GM12878 (cell line): ENCODE results near the gene FAM161A. TPM values are rescaled to one million over a fixed set of nuclear protein-coding genes. Genes with fewer than 3 reads are reported as not detected.
A peak's percentile ranks its signal among the peaks of the same experiment; 100 is the strongest.

ENCODE experiments used
- ATAC-seq: fragments of 200-7000 bp; cut with Tn5 transposase; 3 replicates; pipeline ENCODE4 v1.9.1; 2020; ENCODE audit warnings: mild to moderate bottlenecking, moderate library complexity
- BruUV-seq: library from RNA; stranded (reverse); fragments of 400-500 nt; replicated peaks from 2 replicates; lab custom pipeline; 2021; lab: Mats Ljungman, UMichigan
- CTCF ChIA-PET: fragments of 300-600 bp; sonication (Branson Sonifier 250); formaldehyde crosslinking; extraction: SDS; loops from one replicate; lab custom pipeline; 2021; ENCODE audit warnings: inconsistent platforms; lab: Yijun Ruan, JAX
- POLR2A ChIA-PET: fragments of 350-600 bp; formaldehyde crosslinking; extraction: SDS; loops from one replicate; lab custom pipeline; 2021; ENCODE audit warnings: inconsistent platforms; lab: Charles Lee
- RAD21 ChIA-PET: fragments of 300-600 bp; sonication (Branson Sonifier 250); formaldehyde crosslinking; loops from one replicate; lab custom pipeline; 2023; ENCODE audit warnings: antibody characterized with exemption; ENCODE audit not compliant: unreplicated experiment; lab: Charles Lee
- SMC1A ChIA-PET: fragments of 300-600 bp; sonication (Branson Sonifier 250); formaldehyde crosslinking; loops from one replicate; lab custom pipeline; 2023; ENCODE audit not compliant: unreplicated experiment, uncharacterized antibody; lab: Charles Lee
- DNase-seq: peaks from one replicate; pipeline ENCODE4 v3.0.0-alpha.2; 2011; ENCODE audit warnings: low read depth, low spot score
- FAIRE-seq: peaks from 3 replicates; lab custom pipeline; 2011; peaks lifted over from hg19 to GRCh38; lab: Jason Lieb, UNC
- H2AFZ ChIP-seq: 2 replicates; pipeline ENCODE4 v1.6.0; 2011; ENCODE audit warnings: low read depth, low read length, control low read depth; ENCODE audit not compliant: control insufficient read depth
- H3K27ac ChIP-seq: 2 replicates; pipeline ENCODE4 v1.5.1; 2011; ENCODE audit warnings: control low read depth; ENCODE audit not compliant: control insufficient read depth, insufficient read depth
- H3K27me3 ChIP-seq, 2 experiments: replicated peaks in 1 of 2; 2 replicates each; pipeline versions ENCODE4 v1.6.0 to v1.6.1; 2011; ENCODE audit warnings: low read length in 1 of 2; ENCODE audit not compliant: control insufficient read depth in 2 of 2, insufficient read depth in 2 of 2
- H3K36me3 ChIP-seq, 2 experiments: 2 replicates each; pipeline ENCODE4 v1.5.1; 2011; ENCODE audit warnings: low read length in 1 of 2; ENCODE audit not compliant: control insufficient read depth in 2 of 2, insufficient read depth in 2 of 2
- H3K4me1 ChIP-seq: 2 replicates; pipeline ENCODE4 v1.6.1; 2011; ENCODE audit warnings: mild to moderate bottlenecking, low read length, moderate library complexity, mixed read lengths; ENCODE audit not compliant: control insufficient read depth, insufficient read depth
- H3K4me2 ChIP-seq: 2 replicates; pipeline ENCODE4 v1.6.0; 2011; ENCODE audit warnings: control low read depth; ENCODE audit not compliant: control insufficient read depth, insufficient read depth
- H3K4me3 ChIP-seq: fragments of 200-600 bp; sonication (generic); 2 replicates; pipeline ENCODE4 v1.5.1; 2016
- H3K79me2 ChIP-seq: 2 replicates; pipeline ENCODE4 v1.6.0; 2011; ENCODE audit warnings: low read length; ENCODE audit not compliant: control insufficient read depth, insufficient read depth
- H3K9ac ChIP-seq: 2 replicates; pipeline ENCODE4 v1.8.0; 2011; ENCODE audit warnings: low read length, control low read depth, mixed read lengths; ENCODE audit not compliant: control insufficient read depth, insufficient read depth
- H3K9me3 ChIP-seq: replicated peaks from 3 replicates; pipeline ENCODE4 v1.5.1; 2011; ENCODE audit warnings: mild to moderate bottlenecking, low read length; ENCODE audit not compliant: control insufficient read depth, insufficient read depth
- H4K20me1 ChIP-seq: 2 replicates; pipeline ENCODE4 v1.6.0; 2011; ENCODE audit not compliant: control insufficient read depth, insufficient read depth
- EGR1 ChIP-seq, 2 experiments: IDR thresholded peaks; 1 replicate in 1 of 2; 2 replicates in 1 of 2; pipeline ENCODE4 v1.6.1; 2011 to 2012; ENCODE audit warnings: low read depth in 2 of 2, low read length in 2 of 2, borderline replicate concordance in 1 of 2, mild to moderate bottlenecking in 1 of 2, moderate library complexity in 1 of 2
- IKZF2 ChIP-seq, 2 experiments: fragments of 450-650 bp; IDR thresholded peaks; 2 replicates each; pipeline ENCODE4 v1.6.1; 2017; ENCODE audit warnings: mild to moderate bottlenecking in 2 of 2, moderate library complexity in 2 of 2
- IRF4 ChIP-seq: IDR thresholded peaks from 2 replicates; pipeline ENCODE4 v1.6.1; 2011; ENCODE audit warnings: low read depth, low read length
- POLR2AphosphoS5 ChIP-seq: IDR thresholded peaks from 2 replicates; pipeline ENCODE4 v1.6.1; 2011; ENCODE audit warnings: mild to moderate bottlenecking, low read length, inconsistent platforms
- RAD21 ChIP-seq: IDR thresholded peaks from 2 replicates; pipeline ENCODE4 v1.6.1; 2011; ENCODE audit warnings: mild to moderate bottlenecking, low read depth, low read length, moderate library complexity; ENCODE audit not compliant: insufficient read depth
- SMC3 ChIP-seq: IDR thresholded peaks from 2 replicates; pipeline ENCODE4 v1.6.1; 2011; ENCODE audit warnings: low read length, improper control_type of control experiment, borderline replicate concordance
- TCF12 ChIP-seq: IDR thresholded peaks from 2 replicates; pipeline ENCODE4 v1.6.1; 2011; ENCODE audit warnings: low read depth, mild to moderate bottlenecking, low read length
- YY1 ChIP-seq: IDR thresholded peaks from 2 replicates; pipeline ENCODE4 v1.6.1; 2011; ENCODE audit warnings: low read depth, mild to moderate bottlenecking, low read length
- ZNF384 ChIP-seq: IDR thresholded peaks from 2 replicates; pipeline ENCODE4 v1.6.1; 2012; ENCODE audit warnings: low read depth, mild to moderate bottlenecking, low read length, improper control_type of control experiment, borderline replicate concordance
- WGBS: methylation state at CpG from one replicate; pipeline ENCODE4 v1.1.6; 2016; ENCODE audit warnings: low lambda C conversion rate; ENCODE audit not compliant: insufficient replicate concordance, insufficient coverage; ENCODE audit errors: missing lambda C conversion rate; 5-methylcytosine and 5-hydroxymethylcytosine counted together
- in situ Hi-C: fragments of 300-500 bp; cut with MboI; formaldehyde crosslinking; loops from 9 replicates; pipeline ENCODE4 v1.14.3; 2018; ENCODE audit warnings: mixed read lengths
- intact Hi-C: fragments of 100-400 bp; cut with micrococcal nuclease; formaldehyde crosslinking; loops from one replicate; pipeline ENCODE4 v1.14.2; 2022; ENCODE audit not compliant: unreplicated experiment
- polyA plus RNA-seq, 11 experiments: library from polyadenylated mRNA; depleted of rRNA in 4 of 11; unstranded in 6 of 11; stranded (reverse) in 5 of 11; fragments of >200 nt; fragmentation: Nextera tagmentation in 4 of 11; fragmentation: Illumina TruSeq in 1 of 11; extraction: Ambion mirVana in 4 of 11; extraction: Trizol in 1 of 11; gene quantifications; 1 replicate in 1 of 11; 2 replicates in 10 of 11; pipeline versions ENCODE4 v1.2.1 to v1.2.3, GENCODE V29; 2011 to 2016; ENCODE audit warnings: inconsistent platforms in 2 of 11, missing spikeins in 2 of 11, low read depth in 1 of 11
- total RNA-seq, 4 experiments: library from RNA; depleted of rRNA in 3 of 4; stranded (reverse); fragments of >200 nt in 3 of 4; fragmentation: Illumina TruSeq in 1 of 4; extraction: Trizol in 1 of 4; gene quantifications; 2 replicates each; pipeline versions ENCODE4 v1.2.1 to v1.2.3, GENCODE V29; 2013 to 2021
- TF ChIP-seq, protein P1 (sequence below), 3 experiments: IDR thresholded peaks in 2 of 3; conservative IDR thresholded peaks in 1 of 3; 2 replicates each; pipeline ENCODE4 v1.5.1; 2011; ENCODE audit warnings: low read depth in 3 of 3, low read length in 3 of 3, mild to moderate bottlenecking in 3 of 3, control low read depth in 2 of 3, moderate library complexity in 2 of 3, inconsistent platforms in 1 of 3, mixed read lengths in 1 of 3; ENCODE audit not compliant: control insufficient read depth in 2 of 3, insufficient read depth in 1 of 3; ENCODE audit errors: extremely low read depth in 1 of 3

The FAM161A gene
- total and polyA plus RNA-seq, 10 of the 15 experiments (the other 5 are each of a cell fraction or from before 2014, with no cell fraction given) = 2.2 to 12.2 (median 8.9) TPM

DNA sequence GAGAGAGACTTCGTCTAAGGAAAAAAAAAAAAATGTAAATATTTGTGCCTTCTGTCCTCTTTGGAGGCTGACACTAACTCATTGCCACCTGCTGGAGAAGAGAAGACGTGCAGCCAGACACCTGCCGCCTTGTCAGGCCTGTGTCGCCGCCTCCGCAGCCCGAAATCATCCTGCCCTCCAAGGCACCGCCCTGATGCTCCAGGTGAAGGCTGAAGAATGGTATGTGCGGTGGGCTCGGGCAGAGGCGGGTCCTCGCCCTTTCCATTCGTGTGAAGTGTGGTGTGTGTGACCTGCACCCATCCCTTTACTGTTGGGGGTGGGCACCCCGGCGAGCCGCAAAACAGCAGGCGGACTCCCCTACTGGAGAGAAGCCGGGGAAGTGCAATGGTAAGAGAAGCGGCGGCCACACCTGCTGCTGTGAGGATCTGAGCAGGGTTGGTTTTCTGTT is 60.4 kb downstream of the FAM161A start:
- ChIA-PET POLR2A (interaction anchor here (0.7 kb wide), 1 partner anchor 255 kb away, joined by 4 read pairs; no protein-coding TSS in a partner anchor), RAD21 (interaction anchor here (0.7 to 1.2 kb wide), 2 partner anchors 14 to 46 kb away, joined by 3 to 4 read pairs; no protein-coding TSS in a partner anchor), CTCF (interaction anchor here (0.7 to 2.3 kb wide), 7 partner anchors 10 to 208 kb away, joined by 3 to 7 read pairs (median 5); no protein-coding TSS in a partner anchor), SMC1A (interaction anchor here (0.6 to 1.2 kb wide), 2 partner anchors 18 to 1119 kb away, joined by 3 to 6 read pairs; no protein-coding TSS in a partner anchor)
- Histone ChIP-seq H2AFZ (peak overlapping the region; percentile 76), H4K20me1 (no peaks in the 10 kb centered on the region), H3K9ac (no peak overlapping the region), H3K4me3 (no peak overlapping the region), H3K4me2 (peak overlapping the region; percentile 71), H3K9me3 (no peaks in the 10 kb centered on the region), H3K27me3 (no peaks in the 10 kb centered on the region), H3K36me3 (no peaks in the 10 kb centered on the region), H3K27ac (no peak overlapping the region), H3K79me2 (no peaks in the 10 kb centered on the region), H3K4me1 (peaks cover 4% of the 10 kb centered on the region; the same call in 1 of the 2 replicates)
- DNase-seq (no peak), FAIRE-seq (peak; percentile 94), ATAC-seq (peak; percentile 98)
- in situ Hi-C loops (no loop called here), intact Hi-C loops (loop anchor here (5.0 kb wide), 1 partner anchor 101 kb away; no protein-coding TSS in a partner anchor)
- TF ChIP-seq YY1 (peak; percentile 52; the same call in 1 of the 2 replicates), TCF12 (peak; percentile 40; the same call in 1 of the 2 replicates), IRF4 (no peak), ZNF384 (peak; percentile 75), RAD21 (peak; percentile 62), POLR2AphosphoS5 (no peak), IKZF2 (IDR thresholded peaks at IDR 0.05) (no peak), EGR1 (IDR thresholded peaks at IDR 0.05; ENCODE audit: borderline replicate concordance in 1 of 2, low read depth in 2 of 2, low read length in 2 of 2) (0 out of 3 replicates have a peak, but pooled peaks of 1 of the 2 experiments have one; percentile 49), SMC3 (peak; percentile 52; the same call in 1 of the 2 replicates)
- TF ChIP-seq, protein P1, sequence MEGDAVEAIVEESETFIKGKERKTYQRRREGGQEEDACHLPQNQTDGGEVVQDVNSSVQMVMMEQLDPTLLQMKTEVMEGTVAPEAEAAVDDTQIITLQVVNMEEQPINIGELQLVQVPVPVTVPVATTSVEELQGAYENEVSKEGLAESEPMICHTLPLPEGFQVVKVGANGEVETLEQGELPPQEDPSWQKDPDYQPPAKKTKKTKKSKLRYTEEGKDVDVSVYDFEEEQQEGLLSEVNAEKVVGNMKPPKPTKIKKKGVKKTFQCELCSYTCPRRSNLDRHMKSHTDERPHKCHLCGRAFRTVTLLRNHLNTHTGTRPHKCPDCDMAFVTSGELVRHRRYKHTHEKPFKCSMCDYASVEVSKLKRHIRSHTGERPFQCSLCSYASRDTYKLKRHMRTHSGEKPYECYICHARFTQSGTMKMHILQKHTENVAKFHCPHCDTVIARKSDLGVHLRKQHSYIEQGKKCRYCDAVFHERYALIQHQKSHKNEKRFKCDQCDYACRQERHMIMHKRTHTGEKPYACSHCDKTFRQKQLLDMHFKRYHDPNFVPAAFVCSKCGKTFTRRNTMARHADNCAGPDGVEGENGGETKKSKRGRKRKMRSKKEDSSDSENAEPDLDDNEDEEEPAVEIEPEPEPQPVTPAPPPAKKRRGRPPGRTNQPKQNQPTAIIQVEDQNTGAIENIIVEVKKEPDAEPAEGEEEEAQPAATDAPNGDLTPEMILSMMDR (IDR thresholded peaks at IDR 0.05 in 2 of 3, conservative IDR thresholded peaks at IDR 0.05 in 1 of 3; ENCODE audit: control insufficient read depth in 2 of 3, extremely low read depth in 1 of 3, insufficient read depth in 1 of 3, low read depth in 3 of 3, low read length in 3 of 3) = peak; percentile 55 to 73 (median 59)
- 55% methylated on average over 20 of the region's 20 CpGs for WGBS
- no TSS peak for BruUV-seq
